ENCODE results near the gene SZRD1.

DNA sequence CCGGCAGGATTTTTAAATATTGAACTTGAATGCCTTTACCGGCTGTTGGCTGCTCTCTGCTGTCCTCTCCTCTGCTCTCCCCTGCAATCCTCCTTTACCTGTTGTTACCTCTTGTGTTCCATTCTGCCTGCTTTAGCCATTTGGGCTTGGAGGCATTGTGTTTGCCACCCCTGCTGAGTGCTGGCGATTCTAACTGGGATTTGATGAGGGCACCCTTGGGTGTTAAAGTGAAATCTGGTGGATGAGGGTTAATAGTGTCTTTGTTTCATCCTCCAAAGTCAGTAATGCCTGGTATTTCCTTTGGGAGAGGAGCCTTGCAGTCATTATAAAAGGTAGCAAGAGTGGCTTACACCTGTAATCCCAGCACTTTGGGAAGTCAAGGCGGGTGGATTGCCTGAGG is 9.9 kb downstream of the SZRD1 start:
- TF ChIP-seq TAF1 (IDR thresholded peaks at IDR 0.05; ENCODE audit: borderline replicate concordance, insufficient read depth, low read length) (no peak), REST (IDR thresholded peaks at IDR 0.05; ENCODE audit: insufficient read depth in 1 of 2, low read depth in 2 of 2, low read length in 2 of 2) (no peak), POLR2AphosphoS5 (IDR thresholded peaks at IDR 0.05; ENCODE audit: low read depth, low read length) (no peak), SIN3A (IDR thresholded peaks at IDR 0.05; ENCODE audit: borderline replicate concordance, insufficient read depth, low read length) (no peak), FOXP2 (optimal IDR thresholded peaks at IDR 0.05; ENCODE audit: borderline replicate concordance, extremely low read depth, extremely low read length, insufficient read depth) (no peak)
